Hematopoietic multipotent progenitor cell treated with erythropoietin and hydrocortisone succinate and interleukin-3 and kit ligand, for 17 days (in vitro differentiated cells): Measurements from ENCODE around the gene LAMA4.
A peak's percentile ranks its signal among the peaks of the same experiment; 100 is the strongest.

Experiments used
- DNase-seq: peaks from one replicate; pipeline ENCODE4 v3.0.0-alpha.2; 2015; ENCODE audit warnings: low spot score

Gene LAMA4

GRCh38 chr6:112184951-112185350 is 69.4 kb downstream of the LAMA4 start:
- no peak for DNase-seq

GRCh38 chr6:112183271-112183671 is 71.1 kb downstream of the LAMA4 start:
- no peak for DNase-seq

DNA sequence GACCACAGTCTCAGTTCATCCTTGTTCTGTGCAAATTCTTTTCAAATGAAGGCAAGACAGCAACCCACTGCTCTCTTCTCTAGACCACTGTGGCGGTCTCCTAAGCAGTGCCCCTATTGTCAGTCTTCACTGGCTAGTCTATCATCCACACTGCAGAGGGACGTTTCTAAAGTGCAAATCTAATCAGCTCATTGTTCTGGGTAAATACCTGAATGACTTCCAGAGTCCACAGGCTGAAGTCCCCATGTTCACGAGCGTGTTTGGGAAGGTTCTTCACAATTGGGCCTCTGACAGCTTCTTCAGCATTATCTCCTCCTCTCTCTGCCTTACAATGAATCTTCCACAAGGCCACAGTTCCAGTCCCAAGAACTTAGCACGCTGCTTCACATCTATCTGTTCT is 73.2 kb downstream of the LAMA4 start:
- DNase-seq, result no peak

DNA sequence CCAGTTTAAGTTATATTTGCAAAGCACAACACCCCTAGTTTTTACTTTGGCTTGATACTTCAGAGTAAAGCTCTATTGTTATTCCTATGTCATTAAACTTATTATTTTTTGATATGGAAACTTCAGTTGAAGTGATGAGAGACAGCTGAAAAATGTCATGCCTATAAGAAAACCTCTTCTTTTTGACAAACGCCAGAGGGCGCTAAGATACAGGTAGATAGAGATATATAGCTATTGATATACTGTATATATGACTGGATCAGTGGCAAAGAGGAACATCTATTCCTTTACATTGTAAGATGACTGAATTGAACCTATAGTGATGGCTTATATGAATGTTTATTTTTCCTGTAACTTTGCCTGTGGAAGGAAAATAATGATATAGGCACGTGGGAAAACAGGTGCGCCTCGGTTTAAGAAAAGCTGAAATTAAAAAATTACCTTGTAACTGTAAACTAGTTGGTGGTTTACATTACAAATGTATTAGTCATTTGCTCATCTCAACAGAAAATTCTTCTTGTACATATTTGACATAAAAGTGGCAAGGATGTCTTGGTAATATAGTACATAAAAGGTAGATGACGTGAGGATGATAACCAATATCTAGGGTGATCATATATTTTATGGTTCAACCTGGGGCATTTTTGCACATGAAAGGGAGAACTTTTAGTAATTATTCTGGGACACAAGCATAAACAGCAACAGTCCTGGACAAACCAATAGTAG is 74.1 kb downstream of the LAMA4 start:
- peak; percentile 61 for DNase-seq

DNA sequence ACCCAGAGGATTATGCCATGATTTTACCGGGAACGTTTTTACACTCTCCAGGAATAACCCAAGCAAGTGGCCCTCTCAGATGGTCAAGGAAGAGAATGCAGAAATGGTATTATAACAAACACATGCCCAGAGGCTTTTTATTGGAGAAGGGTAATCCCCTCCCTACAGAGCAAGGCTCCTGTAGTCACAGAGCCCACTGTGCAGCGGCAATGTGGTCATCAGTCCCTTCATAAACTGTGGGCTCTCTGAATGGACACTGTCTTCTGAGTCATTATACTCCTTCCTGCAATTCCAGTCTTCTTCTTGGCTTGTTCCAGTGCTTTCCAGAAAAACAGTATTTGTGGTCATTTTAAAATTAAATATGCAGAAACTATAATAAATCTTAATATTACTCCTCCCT is 74.7 kb downstream of the LAMA4 start:
- no peak for DNase-seq

- DNase-seq, result no peak
These were observed 75.5 kb downstream of the LAMA4 start for GRCh38 chr6:112178846-112179245.

- DNase-seq, result no peak
These were observed 77.3 kb downstream of the LAMA4 start for GRCh38 chr6:112177092-112177491.

GRCh38 chr6:112176175-112176574 is 78.2 kb downstream of the LAMA4 start:
- no peak for DNase-seq

DNA sequence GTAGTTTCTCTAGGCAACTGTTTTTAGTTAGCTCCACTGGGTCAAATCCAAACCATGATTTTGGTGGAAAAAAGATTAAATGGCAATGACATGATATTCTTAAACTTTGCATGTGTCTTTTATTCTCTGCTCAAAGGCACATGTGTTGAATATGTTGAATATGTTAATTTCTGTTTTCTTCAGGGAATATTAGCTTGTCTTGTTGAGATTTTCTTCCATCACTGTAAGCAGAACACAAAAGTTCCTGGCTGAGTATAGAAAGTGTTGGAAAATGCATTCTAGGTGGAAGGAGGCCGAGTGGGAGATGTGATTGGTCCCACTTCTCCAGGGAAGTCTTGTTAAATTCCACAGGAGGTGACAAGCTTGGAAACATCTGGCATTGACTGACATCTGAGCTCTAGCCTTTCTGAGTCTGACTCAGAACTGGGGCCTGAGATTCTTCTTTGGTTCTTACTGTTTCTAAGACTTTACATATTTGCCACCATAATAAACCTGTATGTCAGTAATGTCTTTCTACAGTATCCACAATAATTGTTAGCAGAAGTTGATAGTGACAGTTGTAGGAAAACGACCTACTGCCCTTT is 81.1 kb downstream of the LAMA4 start:
- no peak for DNase-seq

- DNase-seq, result no peak
These were observed 81.8 kb downstream of the LAMA4 start for GRCh38 chr6:112172540-112172939.

- no peak for DNase-seq
These were observed 84.8 kb downstream of the LAMA4 start for GRCh38 chr6:112169541-112169940.

- DNase-seq, result peak; percentile 53
These were observed 90.8 kb downstream of the LAMA4 start for GRCh38 chr6:112163295-112164257.

GRCh38 chr6:112160745-112161144 is 93.6 kb downstream of the LAMA4 start:
- no peak for DNase-seq

GRCh38 chr6:112156668-112157067 is 97.7 kb downstream of the LAMA4 start:
- no peak for DNase-seq

DNA sequence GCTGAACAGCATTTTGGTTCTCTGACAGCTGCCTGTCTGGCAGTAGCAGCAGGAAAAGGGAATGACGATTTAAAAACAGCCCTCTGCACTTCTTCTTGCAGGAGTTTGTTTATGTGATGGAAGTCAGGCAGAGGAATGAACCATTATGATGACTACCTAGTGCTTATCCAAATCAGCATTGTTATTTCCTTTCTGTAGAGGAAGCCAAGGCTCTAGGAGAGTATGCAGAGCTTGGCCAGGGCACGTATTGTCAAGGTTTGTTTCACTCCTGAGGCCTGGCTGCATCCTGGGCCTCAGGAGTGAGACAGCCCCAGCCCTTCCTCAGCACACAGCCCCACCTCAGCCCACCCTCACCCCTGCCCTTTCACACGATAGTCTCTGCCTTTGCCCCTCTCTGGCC is 98.5 kb downstream of the LAMA4 start:
- no peak for DNase-seq

DNA sequence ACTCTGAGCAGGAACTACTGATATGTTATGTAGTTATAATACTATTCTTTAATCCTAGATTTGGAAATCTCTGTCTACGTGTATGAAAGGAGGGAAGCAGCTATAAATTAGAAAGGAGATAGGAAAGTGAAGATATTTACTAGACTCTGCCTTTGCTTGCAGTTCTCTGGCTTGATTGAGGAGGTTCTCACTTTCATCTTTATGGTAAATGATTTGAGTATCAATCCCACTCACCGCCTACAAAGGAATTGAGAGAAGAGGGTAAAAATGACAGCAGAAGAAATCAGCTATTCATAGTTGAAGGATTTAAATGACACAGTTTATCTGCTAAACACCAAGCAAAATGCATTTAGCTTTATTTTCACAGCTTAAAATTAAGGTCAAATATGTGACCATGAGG is 99.7 kb downstream of the LAMA4 start:
- DNase-seq, result no peak

- no peak for DNase-seq
These were observed 100.3 kb downstream of the LAMA4 start for GRCh38 chr6:112153926-112154607.

DNA sequence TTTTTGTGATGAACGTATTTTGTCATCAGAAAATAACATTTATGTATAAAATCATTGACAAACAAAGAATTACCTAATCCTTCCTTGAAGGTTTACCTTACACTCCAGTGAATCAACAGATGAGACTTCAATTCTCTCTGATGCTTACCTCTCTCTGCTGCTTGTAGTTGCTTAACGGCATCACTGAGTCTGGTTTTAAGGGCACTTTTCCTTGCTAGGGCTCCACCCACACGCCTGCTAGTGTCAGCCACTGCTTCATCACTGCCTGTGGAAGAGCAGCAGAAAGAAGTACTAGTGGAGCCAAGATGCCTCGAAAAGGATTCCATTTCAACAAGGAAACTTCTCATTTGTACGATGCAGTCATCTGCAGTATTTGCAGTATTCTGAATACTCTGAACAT is 104.0 kb downstream of the LAMA4 start:
- DNase-seq, result no peak

DNA sequence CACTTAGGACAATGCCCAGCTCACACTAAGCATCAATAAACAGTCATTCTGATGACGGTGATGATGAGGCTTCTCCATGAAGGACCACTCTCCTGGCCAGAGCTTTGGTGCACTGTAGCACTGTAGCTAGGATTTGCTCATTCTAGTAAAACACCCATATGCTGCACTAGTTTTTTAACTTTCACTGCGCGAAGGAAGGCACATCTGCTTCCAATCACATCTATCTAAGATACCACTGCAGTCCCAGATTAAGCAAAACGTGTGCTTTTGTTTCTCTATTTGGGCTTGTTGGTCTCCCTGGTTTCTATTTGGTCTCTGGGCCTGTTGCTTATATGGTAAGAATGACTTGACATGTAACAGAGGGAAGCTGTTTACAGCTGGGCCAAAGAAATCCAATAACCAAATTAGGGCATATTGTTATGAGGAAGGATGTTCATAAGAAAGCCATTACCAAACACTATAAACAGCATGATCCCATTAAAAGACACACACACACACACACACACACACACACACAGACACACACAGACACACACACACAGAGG is 104.6 kb downstream of the LAMA4 start:
- DNase-seq, result no peak

DNA sequence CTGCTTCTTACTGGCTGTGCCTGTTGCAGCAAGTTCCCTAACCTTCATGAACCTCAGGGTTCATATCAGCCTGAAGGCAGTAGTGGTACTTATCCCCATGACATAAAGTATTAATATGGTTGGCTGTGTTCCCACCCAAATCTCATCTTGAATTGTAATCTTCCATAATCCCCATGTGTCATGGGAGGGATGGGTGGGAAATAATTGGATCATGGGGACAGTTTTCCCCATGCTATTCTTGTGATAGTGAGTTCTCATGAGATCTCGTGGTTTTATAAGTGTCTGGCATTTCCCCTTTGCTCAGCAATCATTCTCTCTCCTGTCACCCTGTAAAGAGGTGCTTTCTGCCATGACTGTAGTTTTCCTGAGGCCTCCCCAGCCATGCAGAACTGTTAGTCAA is 105.1 kb downstream of the LAMA4 start:
- no peak for DNase-seq

DNA sequence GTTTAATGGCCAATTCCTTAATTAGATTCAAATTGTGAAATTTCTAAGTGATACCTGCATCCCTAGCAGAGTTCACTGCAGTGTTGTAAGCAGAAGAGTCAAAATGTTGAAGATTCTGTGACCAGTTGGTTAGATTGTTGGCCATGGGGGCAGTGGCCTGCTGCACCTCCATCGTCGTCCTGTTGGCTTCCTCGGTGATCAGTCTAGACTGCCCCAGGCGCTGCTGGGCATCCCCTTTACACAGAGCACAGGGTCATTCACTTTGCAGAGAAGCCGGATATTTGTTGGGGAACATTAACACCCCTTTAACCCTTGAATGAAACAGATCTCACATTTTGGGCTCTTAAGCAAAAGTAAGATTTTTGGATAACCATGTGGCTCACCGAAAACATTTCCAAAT is 106.3 kb downstream of the LAMA4 start:
- DNase-seq, result no peak

DNA sequence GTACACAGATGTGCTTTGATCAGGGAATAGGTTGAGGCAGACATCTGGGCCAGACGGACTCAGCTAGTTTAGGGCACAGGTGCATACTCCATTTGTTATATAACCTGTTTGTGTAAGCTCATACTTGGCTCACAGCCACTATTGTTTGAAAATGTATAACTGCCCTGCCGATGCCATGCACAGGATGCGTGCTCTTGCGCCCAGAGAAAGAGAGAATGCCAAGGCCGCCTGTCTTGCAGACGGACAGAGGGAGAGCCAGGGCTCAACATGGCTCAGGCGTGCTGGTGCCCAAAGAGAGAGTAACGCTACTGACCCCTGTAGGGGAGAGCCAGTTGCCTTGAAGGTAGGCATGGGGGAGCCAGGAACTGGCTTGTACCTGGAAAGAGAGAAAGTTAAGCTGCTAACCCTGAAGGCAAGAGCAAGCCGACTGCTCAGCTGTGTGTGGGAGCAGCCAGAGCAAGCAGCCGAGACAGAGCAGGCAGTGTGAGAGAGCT is 109.2 kb downstream of the LAMA4 start:
- no peak for DNase-seq
